SK-N-MC (cell line): Measurements from ENCODE around the gene CPT1C.

Experiments used
- EZH2 ChIP-seq: fragments of 200-600 bp; sonication (generic); IDR thresholded peaks from one replicate; pipeline ENCODE4 v1.6.1; 2017; ENCODE audit warnings: antibody characterized with exemption
- FOXP2 ChIP-seq: optimal IDR thresholded peaks from 2 replicates; pipeline ENCODE3; 2011; ENCODE audit warnings: mild to moderate bottlenecking, moderate library complexity; ENCODE audit not compliant: insufficient read depth; ENCODE audit errors: extremely low read length, control extremely low read depth
- POLR2AphosphoS5 ChIP-seq: IDR thresholded peaks from 2 replicates; pipeline ENCODE4 v1.6.1; 2012; ENCODE audit warnings: mild to moderate bottlenecking, low read depth, low read length, borderline replicate concordance

- TF ChIP-seq EZH2 (no peak), POLR2AphosphoS5 (no peak), FOXP2 (no peak)
Measured at GRCh38 chr19:49666120-49666444, 24.8 kb upstream of the CPT1C start.
